ENCODE data around the gene PROM1.

DNA sequence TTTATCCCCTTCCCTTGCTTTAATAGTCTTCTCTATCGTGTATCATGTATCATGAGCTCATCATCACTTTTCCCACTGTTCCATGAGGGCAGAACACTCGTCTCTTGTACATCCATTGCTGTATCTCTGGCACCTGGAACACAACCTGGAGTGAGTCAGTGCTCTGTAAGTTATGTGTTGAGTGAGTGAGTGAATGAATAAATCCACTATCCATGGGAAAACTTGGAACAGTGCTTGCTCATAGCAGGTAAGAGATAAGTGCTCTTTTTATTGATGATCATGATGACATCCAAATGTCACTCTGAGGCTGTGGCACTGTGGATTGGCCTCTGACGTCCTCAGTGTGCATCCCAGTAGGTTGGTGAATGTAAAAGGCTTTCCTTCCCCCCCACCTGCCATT lies 149.6 kb downstream of the PROM1 start:
- TF ChIP-seq, protein P1, sequence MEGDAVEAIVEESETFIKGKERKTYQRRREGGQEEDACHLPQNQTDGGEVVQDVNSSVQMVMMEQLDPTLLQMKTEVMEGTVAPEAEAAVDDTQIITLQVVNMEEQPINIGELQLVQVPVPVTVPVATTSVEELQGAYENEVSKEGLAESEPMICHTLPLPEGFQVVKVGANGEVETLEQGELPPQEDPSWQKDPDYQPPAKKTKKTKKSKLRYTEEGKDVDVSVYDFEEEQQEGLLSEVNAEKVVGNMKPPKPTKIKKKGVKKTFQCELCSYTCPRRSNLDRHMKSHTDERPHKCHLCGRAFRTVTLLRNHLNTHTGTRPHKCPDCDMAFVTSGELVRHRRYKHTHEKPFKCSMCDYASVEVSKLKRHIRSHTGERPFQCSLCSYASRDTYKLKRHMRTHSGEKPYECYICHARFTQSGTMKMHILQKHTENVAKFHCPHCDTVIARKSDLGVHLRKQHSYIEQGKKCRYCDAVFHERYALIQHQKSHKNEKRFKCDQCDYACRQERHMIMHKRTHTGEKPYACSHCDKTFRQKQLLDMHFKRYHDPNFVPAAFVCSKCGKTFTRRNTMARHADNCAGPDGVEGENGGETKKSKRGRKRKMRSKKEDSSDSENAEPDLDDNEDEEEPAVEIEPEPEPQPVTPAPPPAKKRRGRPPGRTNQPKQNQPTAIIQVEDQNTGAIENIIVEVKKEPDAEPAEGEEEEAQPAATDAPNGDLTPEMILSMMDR (IDR thresholded peaks at IDR 0.05; ENCODE audit: poor library complexity) = no peak
- TF ChIP-seq EZH2 (IDR thresholded peaks at IDR 0.05; ENCODE audit: borderline replicate concordance) (no peak), EZH2phosphoT487 (IDR thresholded peaks at IDR 0.05; ENCODE audit: low read depth, severe bottlenecking, unreplicated experiment) (no peak)
